Stimulated activated CD4-positive, alpha-beta T cell treated with anti-CD3 and anti-CD28 coated beads, Interleukin-4, amount 100 ng/mL, for 24 hours (primary cell): ENCODE measurements around the gene TMEM184B.

Experiments
- DNase-seq: peaks from one replicate; pipeline ENCODE4 v3.0.0-alpha.2; 2020

Gene TMEM184B

GRCh38 chr22:38175206-38176118 lies 97.3 kb downstream of the TMEM184B start:
- no peak for DNase-seq

DNA sequence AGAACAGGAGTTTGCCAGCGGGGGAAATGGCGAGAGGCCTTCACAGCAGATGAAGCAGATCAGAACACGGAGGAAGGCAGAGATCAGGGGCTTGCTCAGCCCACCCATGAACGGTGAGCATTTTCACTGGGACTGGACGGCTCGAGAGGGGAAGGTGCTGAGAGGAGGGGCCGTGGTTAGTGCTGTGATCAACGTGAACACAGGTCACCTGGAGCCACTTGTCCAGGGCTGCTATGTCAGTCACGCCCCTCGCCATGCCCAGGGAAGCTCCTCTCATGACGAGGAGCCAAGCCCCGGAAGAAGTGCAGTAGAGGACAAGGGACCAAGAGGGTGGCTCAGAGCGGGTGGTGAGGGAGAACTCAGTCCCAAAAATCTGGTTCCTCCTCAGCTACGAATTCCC lies 98.2 kb downstream of the TMEM184B start:
- DNase-seq = no peak

DNA sequence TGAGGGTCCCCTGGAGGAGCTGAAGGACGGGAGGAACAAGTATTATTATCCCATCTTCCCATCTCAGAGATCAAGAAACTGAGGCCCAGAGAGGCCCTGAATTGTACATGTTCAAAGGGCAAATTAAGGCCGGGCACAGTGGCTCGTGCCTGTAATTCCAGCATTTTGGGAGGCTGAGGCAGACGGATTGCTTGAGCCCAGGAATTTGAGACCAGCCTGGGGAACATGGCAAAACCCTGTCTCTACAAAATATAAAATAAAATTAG lies 99.2 kb downstream of the TMEM184B start:
- no peak for DNase-seq

GRCh38 chr22:38172832-38173640 lies 99.8 kb downstream of the TMEM184B start:
- no peak for DNase-seq

DNA sequence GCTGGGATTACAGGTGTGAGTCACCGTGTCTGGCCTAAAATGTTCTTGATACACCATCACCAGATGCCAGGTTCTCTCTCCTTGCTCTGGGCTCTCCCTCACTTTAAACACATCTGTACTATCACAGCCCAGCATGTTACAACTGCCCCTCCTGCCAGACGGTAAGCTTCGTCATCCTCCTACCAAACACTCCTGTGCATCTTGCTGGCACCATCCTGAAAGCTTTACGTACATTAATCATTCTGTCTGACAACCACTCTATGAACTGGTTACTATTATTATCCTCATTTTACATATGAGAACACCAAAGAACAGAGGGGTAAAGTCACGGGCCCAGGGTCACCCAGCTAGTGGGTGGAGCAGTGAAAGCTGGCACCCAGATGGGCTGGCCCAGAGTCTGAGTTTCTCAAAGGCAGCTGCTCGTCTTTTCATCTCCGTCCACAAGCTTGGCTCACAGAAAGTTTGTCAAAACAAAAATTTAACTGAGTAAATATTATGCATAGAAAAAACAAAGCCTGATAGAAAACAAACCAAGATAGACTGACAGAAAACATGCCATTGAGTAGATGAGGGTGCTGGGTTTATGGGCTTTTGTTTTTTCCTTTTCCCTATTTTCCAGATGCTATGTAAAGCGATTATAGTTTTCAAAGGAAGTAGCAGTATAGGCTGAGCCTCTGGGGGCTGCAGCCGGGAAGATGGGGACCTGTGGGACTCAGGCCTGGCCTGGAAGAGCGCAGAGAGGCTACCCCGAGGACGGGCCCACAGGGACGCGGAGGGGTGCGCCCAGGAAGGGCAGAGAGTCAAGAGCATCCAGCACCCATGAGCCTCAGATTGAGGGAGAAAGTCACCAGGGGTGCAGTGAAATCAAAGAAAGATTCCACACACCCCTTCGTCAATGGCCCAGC lies 100.6 kb downstream of the TMEM184B start:
- DNase-seq = no peak

- DNase-seq = no peak
These were observed 102.3 kb downstream of the TMEM184B start for GRCh38 chr22:38170469-38170868.
